ENCODE measurements around the gene RPF1.

- TF ChIP-seq CTCF (IDR thresholded peaks at IDR 0.05) (no peak), POLR2A (IDR thresholded peaks at IDR 0.05) (no peak)
Measured at GRCh38 chr1:84450910-84451309, 28.2 kb upstream of the RPF1 start.

Measured in breast epithelium (tissue), 3 donors.